Cardiac fibroblast (primary cell): Measurements from ENCODE around the gene ISOC2.

Experiments used
- DNase-seq, 2 donors: peaks; one replicate each; pipeline versions ENCODE4 v3.0.0 to v3.0.0-alpha.2; 2010; ENCODE audit warnings: low read depth in 2 of 2
- H3K4me3 ChIP-seq, 2 donors: replicated peaks in 1 of 2; 1 replicate in 1 of 2; 2 replicates in 1 of 2; pipeline ENCODE4 v1.5.1; 2011; ENCODE audit warnings: low read depth in 2 of 2, low read length in 2 of 2, mild to moderate bottlenecking in 2 of 2, moderate library complexity in 1 of 2
- TF ChIP-seq, protein P1 (sequence below): IDR thresholded peaks from one replicate; pipeline ENCODE4 v1.5.1; 2011; ENCODE audit warnings: low read depth, mild to moderate bottlenecking, low read length, inconsistent platforms

ISOC2 gene, protein sequence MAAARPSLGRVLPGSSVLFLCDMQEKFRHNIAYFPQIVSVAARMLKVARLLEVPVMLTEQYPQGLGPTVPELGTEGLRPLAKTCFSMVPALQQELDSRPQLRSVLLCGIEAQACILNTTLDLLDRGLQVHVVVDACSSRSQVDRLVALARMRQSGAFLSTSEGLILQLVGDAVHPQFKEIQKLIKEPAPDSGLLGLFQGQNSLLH

DNA sequence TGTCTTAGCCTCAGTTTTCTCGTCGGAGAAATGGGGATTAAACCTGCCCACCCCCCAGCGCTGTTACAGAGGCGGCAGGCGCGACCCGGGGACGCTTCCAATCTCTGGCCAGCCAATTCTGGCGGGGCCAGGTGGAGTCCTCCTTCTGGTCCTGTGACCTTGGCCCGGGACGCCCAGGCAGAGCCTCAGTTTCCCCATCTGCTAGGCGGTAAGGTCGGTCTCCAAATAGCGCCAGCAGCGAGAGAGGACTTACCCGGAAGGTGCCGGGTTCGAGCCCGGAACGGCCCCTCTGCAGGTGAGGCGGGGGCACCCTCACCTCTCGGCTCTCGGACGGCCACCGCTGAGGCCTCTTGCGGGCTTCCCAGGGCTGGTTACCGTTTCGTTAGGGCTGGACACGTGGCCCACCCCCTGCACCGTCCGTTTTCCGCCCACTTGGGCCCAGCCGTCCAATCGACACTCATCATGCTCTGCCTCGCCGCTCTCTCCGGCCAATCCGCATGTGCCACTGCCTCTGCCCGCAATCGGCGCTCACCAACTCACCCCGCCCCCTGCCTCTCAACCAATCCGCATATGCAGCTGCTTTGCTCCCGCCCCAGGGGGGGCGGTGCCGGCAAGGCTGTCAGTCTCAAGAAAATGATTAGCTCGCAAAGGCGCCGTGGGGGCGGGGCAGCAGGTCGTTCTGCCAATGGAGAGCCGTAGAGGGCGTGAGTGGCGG, at the start of gene ISOC2:
ISOC2 (minus strand) TSS at position 384 of the 715 bp plus-strand sequence. CDS start 5,156 bp downstream, outside the sequence.
- TF ChIP-seq, protein P1, sequence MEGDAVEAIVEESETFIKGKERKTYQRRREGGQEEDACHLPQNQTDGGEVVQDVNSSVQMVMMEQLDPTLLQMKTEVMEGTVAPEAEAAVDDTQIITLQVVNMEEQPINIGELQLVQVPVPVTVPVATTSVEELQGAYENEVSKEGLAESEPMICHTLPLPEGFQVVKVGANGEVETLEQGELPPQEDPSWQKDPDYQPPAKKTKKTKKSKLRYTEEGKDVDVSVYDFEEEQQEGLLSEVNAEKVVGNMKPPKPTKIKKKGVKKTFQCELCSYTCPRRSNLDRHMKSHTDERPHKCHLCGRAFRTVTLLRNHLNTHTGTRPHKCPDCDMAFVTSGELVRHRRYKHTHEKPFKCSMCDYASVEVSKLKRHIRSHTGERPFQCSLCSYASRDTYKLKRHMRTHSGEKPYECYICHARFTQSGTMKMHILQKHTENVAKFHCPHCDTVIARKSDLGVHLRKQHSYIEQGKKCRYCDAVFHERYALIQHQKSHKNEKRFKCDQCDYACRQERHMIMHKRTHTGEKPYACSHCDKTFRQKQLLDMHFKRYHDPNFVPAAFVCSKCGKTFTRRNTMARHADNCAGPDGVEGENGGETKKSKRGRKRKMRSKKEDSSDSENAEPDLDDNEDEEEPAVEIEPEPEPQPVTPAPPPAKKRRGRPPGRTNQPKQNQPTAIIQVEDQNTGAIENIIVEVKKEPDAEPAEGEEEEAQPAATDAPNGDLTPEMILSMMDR = no peak
- peak; percentile 100 for DNase-seq
- H3K4me3 ChIP-seq = peak within 1 kb of the TSS; percentile 94 to 95

DNA sequence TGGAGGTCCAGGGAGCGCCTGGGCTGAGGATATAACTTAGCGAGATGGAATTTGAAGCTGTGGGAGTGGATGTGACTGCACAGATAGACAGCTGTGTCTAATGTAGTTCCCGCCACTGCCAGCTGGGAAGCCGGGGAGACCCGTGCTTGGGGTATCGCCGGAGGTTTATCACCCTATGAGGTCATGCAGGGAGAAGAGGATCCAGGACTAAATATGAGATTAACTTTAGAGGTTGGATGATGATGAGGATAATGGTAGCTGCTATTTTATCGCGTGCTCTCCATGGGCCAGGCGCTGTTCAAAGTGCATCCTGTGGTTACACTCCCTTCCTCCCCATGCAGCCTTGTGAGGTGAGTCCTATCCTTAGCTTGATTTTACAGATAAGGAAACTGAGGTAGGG, 46.7 kb upstream of the ISOC2 start:
- TF ChIP-seq, protein P1 = no peak
- H3K4me3 ChIP-seq = no peak overlapping the region
- DNase-seq = no peak

DNA sequence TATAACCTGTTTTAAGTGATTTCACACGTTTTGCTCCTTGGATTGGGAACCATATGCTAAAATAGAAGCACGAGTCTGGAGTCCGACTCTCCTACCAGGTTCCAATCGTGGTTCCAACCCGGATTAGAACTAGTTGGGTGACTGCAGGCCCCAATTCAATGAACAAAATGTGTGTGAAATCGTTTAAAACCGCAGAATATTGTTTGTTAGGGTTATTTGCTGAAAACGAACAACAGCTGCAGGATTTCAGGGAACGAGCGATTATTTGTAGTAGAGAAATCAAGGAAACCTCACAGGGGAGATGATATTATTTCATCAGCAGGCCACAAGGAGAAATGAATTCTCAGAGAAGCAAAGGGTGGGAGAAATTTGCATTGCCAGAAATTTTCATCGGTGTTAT, 43.5 kb upstream of the ISOC2 start:
- no peak for DNase-seq
- TF ChIP-seq, protein P1 = no peak
- no peak overlapping the region for H3K4me3 ChIP-seq

DNA sequence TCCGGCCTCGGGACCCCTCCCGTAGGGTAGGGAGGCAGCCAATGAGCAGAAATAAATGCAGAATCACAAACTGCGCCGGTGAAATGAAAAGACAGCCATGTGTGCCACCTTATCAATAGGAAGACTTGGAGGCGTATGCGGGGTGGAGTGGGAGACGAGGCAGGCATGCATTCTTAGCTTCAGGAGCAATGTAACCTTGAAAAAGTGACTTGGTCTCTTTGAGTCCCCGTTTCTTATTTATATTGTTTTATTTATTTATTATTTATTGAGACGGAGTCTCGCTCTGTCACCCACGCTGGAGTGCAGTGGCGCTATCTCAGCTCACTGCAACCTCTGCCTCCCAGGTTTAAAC, 42.8 kb upstream of the ISOC2 start:
- H3K4me3 ChIP-seq = no peak overlapping the region
- TF ChIP-seq, protein P1 = no peak
- DNase-seq = no peak

DNA sequence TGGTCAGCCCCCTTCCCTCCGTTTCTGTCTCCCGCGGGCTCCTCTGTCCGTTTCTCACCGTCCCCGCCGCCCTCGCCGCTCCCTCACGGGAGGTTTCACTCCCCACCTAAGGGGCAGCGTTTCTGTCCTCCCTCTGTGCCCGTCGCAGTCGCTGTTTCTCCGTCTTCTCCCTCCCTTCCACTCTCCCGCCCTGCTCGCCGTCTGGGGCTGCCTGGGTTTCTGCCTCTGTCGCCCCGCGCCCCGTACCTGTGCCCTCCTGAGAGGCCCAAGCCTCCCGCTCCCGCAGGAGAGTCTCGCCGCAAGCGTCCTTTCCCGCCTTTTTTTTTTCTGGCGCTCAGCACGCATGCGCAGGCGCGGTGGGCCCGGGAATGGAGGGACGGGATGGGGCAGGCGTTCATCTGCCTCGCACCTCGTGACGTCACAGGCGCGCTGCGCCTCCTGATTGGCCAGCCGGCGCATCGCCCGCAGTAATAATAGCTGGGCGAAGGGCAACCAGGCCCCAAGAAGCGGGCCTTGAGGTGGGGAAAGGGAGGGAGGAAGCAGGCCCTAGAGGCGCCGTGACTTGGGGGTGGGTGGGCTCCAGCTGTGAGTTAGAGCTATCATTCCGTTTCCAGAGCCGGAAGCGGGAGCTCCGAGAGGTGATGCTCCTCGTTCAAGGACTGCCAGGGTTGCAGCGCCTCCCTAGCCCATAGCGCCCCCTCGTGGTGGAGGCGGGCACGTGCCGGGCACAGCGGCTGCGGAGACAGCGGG, 42.2 kb upstream of the ISOC2 start:
- peak; percentile 91 to 94 for DNase-seq
- H3K4me3 ChIP-seq = peak overlapping the region; percentile 54 to 57
- TF ChIP-seq, protein P1 = peak; percentile 98

DNA sequence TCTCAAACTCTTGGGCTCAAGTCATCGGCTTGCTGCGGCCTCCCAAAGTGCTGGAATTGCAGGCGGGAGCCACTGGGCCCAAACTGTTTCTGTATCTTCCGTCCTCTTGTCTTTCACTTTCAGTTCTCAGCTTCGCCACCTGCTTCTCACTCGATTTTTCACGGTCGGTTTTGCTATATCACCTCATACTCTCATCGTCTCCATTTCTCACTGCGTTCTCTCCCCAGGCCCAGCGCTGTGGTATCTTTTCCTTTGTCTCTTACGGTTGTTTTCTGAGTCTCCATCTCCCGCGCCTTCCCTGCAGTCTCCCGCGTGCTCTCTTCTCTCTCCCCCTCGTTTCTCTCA, 41.7 kb upstream of the ISOC2 start:
- no peak overlapping the region for H3K4me3 ChIP-seq
- TF ChIP-seq, protein P1 = no peak
- DNase-seq = no peak
